Neural crest cell (in vitro differentiated cells): ENCODE data around the gene PCNX1. TPM values are rescaled to one million over a fixed set of nuclear protein-coding genes. Genes with fewer than 3 reads are reported as not detected.

ENCODE experiments used
- DNase-seq: peaks from one replicate; pipeline ENCODE4 v3.0.0; 2021; ENCODE audit warnings: low read depth, mixed read lengths, low spot score
- H3K27ac Mint-ChIP-seq: one replicate; pipeline ENCODE4 v1.8.0; 2021; ENCODE audit warnings: mild to moderate bottlenecking, mixed read lengths; ENCODE audit not compliant: unreplicated experiment
- H3K27me3 Mint-ChIP-seq: 2 replicates; pipeline ENCODE4 v1.8.0; 2021; ENCODE audit warnings: low read depth, mild to moderate bottlenecking, mixed read lengths
- H3K36me3 Mint-ChIP-seq: 2 replicates; pipeline ENCODE4 v1.8.0; 2021; ENCODE audit warnings: low read depth, mild to moderate bottlenecking, mixed read lengths
- H3K4me1 Mint-ChIP-seq: 2 replicates; pipeline ENCODE4 v1.8.0; 2021; ENCODE audit warnings: mixed read lengths
- H3K4me3 Mint-ChIP-seq: one replicate; pipeline ENCODE4 v1.8.0; 2021; ENCODE audit warnings: mild to moderate bottlenecking, mixed read lengths
- H3K9me3 Mint-ChIP-seq: 2 replicates; pipeline ENCODE4 v1.8.0; 2021; ENCODE audit warnings: mixed read lengths
- CTCF ChIP-seq: fragments of 200-600 bp; sonication (generic); conservative IDR thresholded peaks from 2 replicates; pipeline ENCODE4 v1.5.0; 2021; ENCODE audit warnings: antibody characterized with exemption, mild to moderate bottlenecking
- total RNA-seq: library from RNA; stranded (reverse); gene quantifications from 2 replicates; pipeline ENCODE4 v1.2.1, GENCODE V29; 2021

PCNX1 gene
- total RNA-seq, 1 donor from 2014 or later: 50.3 TPM

DNA sequence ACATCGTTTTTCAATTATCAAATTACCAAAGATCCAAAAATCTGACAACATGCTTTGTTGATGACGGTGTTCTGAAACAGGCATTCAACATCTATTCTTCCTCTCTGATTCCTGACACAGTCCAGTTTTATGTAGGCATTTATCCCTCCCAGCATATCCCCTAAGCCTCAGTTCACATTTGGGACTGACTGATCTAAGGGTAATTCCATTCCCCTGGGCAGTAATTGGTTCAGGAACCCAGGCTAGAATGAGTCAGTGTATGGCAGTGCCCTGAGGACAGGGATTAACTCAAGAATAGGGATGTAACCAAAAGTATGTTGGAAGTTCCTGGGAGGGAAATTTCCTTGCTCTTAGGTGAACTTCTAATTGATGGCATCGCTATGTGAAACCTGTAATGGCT, 10.3 kb upstream of the PCNX1 start:
- no peak for TF ChIP-seq CTCF
- Mint-ChIP-seq H3K27me3 (peaks cover 2% of the 10 kb centered on the region), H3K9me3 (peaks cover 3% of the 10 kb centered on the region), H3K36me3 (no peaks in the 10 kb centered on the region), H3K27ac (no peak overlapping the region), H3K4me3 (no peak overlapping the region), H3K4me1 (peaks cover 6% of the 10 kb centered on the region)
- no peak for DNase-seq

- Mint-ChIP-seq H3K4me3 (no peak overlapping the region), H3K4me1 (peaks cover 6% of the 10 kb centered on the region), H3K27ac (no peak overlapping the region), H3K9me3 (peaks cover 3% of the 10 kb centered on the region), H3K27me3 (peaks cover 2% of the 10 kb centered on the region), H3K36me3 (no peaks in the 10 kb centered on the region)
- TF ChIP-seq CTCF: no peak
- no peak for DNase-seq
Measured at GRCh38 chr14:70897464-70897863, 9.8 kb upstream of the PCNX1 start.

DNA sequence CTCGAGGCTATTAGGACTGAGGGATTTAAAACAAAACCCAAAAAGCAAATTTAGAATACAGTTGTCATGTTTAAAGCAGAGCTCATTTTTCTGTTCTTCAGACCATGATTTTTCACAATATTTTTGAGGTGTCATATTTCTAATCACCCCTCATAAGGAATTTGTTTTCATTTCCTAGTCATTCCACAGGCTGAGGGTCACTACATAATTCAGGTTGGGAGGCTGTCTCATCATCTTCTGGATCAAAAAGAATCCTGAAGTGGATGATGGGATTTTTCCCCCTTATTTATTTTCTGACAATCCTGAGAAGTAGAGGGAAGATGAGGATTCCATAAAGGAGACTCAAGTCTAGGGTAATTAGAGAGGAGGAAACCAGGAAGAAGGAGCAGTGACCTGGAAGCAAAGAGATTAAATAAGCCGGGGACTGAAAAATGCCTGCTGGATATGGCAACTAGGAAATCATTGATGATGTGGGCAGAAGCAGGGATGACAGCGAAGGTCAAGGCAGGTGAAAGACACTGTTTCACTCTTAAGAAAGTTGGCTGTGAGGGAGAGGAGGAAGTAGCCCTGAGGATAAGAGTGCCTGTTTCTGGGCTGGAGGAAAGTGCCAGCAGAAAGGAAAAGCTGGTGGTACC, 9.0 kb upstream of the PCNX1 start:
- Mint-ChIP-seq H3K9me3 (peaks cover 3% of the 10 kb centered on the region), H3K27me3 (peaks cover 2% of the 10 kb centered on the region)

GRCh38 chr14:70901269-70901668, 6.0 kb upstream of the PCNX1 start:
- Mint-ChIP-seq H3K4me3 (no peak overlapping the region), H3K4me1 (peaks cover 8% of the 10 kb centered on the region), H3K9me3 (peaks cover 2% of the 10 kb centered on the region), H3K27me3 (peaks cover 5% of the 10 kb centered on the region), H3K36me3 (no peaks in the 10 kb centered on the region), H3K27ac (no peak overlapping the region)
- DNase-seq: no peak
- no peak for TF ChIP-seq CTCF

More for the DNA sequence above, 9.0 kb upstream of the PCNX1 start:
- H3K4me3 Mint-ChIP-seq: no peak overlapping the region
- H3K27ac Mint-ChIP-seq: no peak overlapping the region
- no peak for DNase-seq
- TF ChIP-seq CTCF: no peak
- H3K36me3 Mint-ChIP-seq: no peaks in the 10 kb centered on the region
- peaks cover 6% of the 10 kb centered on the region for H3K4me1 Mint-ChIP-seq

GRCh38 chr14:70902184-70902583, 5.1 kb upstream of the PCNX1 start:
- H3K27ac Mint-ChIP-seq: no peak overlapping the region
- H3K9me3 Mint-ChIP-seq: no peaks in the 10 kb centered on the region
- no peak overlapping the region for H3K4me3 Mint-ChIP-seq
- peaks cover 12% of the 10 kb centered on the region for H3K4me1 Mint-ChIP-seq
- DNase-seq: no peak
- peaks cover 3% of the 10 kb centered on the region for H3K27me3 Mint-ChIP-seq
- TF ChIP-seq CTCF: no peak
- no peaks in the 10 kb centered on the region for H3K36me3 Mint-ChIP-seq
